RWPE1 (cell line): ENCODE results near the gene TMEM14A.

Experiments
- CTCF ChIA-PET: fragments of 350-600 bp; sonication (Branson Sonifier 250); formaldehyde crosslinking; extraction: SDS; loops from one replicate; lab custom pipeline; 2021; lab: Yijun Ruan, JAX
- POLR2A ChIA-PET: fragments of 400-600 bp; formaldehyde crosslinking; extraction: SDS; loops from one replicate; lab custom pipeline; 2020; ENCODE audit warnings: antibody characterized with exemption; ENCODE audit not compliant: low non-redundant PET; lab: Yijun Ruan, JAX
- DNase-seq: peaks from one replicate; pipeline ENCODE4 v3.0.0; 2012; ENCODE audit warnings: low spot score
- H3K27ac ChIP-seq: fragments of 450-650 bp; 2 replicates; pipeline ENCODE4 v1.5.1; 2017
- TF ChIP-seq, protein P1 (sequence below): fragments of 450-650 bp; conservative IDR thresholded peaks from 2 replicates; pipeline ENCODE4 v1.5.1; 2017; ENCODE audit warnings: low read depth, mild to moderate bottlenecking

The TMEM14A gene, protein sequence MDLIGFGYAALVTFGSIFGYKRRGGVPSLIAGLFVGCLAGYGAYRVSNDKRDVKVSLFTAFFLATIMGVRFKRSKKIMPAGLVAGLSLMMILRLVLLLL

DNA sequence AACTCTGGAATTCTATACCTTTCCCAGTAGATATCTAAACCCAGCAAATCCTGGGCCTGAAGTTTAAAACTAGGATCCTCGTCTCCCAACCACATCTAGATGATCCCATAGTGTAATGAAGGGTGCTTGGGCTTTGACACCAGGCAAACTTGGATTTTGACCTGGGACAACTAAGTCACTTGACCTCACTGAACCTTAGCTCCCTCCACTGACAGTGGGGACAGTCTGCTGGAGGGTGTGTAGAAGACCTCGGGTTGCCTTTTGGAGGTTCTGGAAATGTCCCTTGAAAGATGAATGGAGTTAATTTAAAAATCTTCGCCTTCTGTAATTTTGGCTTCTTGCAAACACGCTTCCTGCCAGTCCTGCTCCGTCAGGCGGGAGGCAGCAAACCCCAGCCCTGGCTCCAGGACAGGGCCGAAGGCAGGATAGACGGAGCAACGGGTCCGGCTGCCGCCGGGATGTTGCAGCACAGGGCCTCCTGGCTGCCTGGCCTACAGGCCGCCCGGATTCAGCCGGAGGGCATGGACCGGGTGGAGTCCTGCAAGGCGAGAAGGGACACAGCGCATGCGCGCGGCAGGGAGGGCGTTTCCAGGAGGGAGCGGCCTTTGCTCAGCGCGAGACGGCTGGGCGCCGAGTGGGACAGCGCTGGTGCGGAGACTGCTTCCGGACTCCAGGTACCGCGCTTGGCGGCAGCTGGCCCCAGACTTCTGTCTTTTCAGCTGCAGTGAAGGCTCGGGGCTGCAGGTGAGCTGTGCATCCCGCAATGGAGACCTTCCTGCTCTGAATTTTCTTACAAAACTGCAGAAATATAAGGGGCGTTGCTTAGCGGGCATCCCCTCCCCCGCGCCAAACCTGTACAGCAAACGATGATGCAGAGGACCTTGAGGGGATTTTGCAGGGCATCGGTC lies at the start of gene TMEM14A:
Gene TMEM14A, plus strand, starts transcription at position 612 of the 908 bp plus-strand sequence. CDS start 5,990 bp downstream, outside the sequence.
- peak within 1 kb of the TSS; percentile 68 for H3K27ac ChIP-seq
- TF ChIP-seq, protein P1, sequence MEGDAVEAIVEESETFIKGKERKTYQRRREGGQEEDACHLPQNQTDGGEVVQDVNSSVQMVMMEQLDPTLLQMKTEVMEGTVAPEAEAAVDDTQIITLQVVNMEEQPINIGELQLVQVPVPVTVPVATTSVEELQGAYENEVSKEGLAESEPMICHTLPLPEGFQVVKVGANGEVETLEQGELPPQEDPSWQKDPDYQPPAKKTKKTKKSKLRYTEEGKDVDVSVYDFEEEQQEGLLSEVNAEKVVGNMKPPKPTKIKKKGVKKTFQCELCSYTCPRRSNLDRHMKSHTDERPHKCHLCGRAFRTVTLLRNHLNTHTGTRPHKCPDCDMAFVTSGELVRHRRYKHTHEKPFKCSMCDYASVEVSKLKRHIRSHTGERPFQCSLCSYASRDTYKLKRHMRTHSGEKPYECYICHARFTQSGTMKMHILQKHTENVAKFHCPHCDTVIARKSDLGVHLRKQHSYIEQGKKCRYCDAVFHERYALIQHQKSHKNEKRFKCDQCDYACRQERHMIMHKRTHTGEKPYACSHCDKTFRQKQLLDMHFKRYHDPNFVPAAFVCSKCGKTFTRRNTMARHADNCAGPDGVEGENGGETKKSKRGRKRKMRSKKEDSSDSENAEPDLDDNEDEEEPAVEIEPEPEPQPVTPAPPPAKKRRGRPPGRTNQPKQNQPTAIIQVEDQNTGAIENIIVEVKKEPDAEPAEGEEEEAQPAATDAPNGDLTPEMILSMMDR: no peak
- DNase-seq: peak; percentile 96
- CTCF ChIA-PET: interaction anchor here (0.6 to 0.9 kb wide), 3 partner anchors 26 to 768 kb away, joined by 3 to 5 read pairs (median 4); no protein-coding TSS in a partner anchor
- POLR2A ChIA-PET: no interaction called here

DNA sequence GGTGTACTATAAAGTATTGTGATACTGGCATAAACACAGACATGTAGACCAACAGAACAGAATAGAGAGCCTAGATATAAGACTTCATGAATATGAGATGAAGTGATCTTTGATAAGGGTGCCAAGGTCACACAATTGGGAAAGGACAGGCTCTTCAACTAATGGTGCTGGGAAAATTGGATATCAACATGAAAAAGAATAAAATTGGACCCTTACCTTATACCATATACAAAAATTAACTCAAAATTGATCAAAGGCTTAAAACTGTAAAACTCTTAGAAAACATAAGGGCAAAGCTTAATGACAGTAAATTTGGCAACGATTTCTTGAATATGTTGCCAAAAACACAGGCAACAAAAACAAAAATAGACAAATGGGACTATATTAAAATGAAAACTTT lies 49.3 kb upstream of the TMEM14A start:
- no peak for DNase-seq
- CTCF ChIA-PET: interaction anchor here (0.6 kb wide), 1 partner anchor 132 kb away, joined by 4 read pairs; no protein-coding TSS in a partner anchor
- TF ChIP-seq, protein P1: no peak
- H3K27ac ChIP-seq: no peak overlapping the region
- POLR2A ChIA-PET: no interaction called here

DNA sequence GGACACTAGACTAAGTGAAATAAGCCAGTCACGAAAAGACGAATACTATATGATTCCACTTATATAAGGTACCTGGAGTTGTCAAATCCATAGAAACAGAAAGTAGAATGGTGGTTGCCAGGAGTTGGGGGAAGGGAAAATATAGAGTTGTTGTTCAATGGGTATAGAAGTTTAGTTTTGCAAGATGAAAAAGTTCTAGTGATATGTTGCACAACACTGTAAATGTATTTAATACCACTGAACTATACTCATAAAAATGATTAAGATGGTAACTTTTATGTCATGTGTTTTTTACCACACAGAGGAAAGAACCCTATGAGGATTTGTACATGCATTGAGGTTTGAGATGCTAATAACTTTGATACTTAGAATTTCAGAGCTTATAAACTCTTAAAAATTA lies 48.1 kb upstream of the TMEM14A start:
- no peak overlapping the region for H3K27ac ChIP-seq
- POLR2A ChIA-PET: no interaction called here
- no peak for DNase-seq
- CTCF ChIA-PET: interaction anchor here (0.5 to 0.6 kb wide), 2 partner anchors 233 to 346 kb away, joined by 3 to 4 read pairs; no protein-coding TSS in a partner anchor
- TF ChIP-seq, protein P1: no peak

DNA sequence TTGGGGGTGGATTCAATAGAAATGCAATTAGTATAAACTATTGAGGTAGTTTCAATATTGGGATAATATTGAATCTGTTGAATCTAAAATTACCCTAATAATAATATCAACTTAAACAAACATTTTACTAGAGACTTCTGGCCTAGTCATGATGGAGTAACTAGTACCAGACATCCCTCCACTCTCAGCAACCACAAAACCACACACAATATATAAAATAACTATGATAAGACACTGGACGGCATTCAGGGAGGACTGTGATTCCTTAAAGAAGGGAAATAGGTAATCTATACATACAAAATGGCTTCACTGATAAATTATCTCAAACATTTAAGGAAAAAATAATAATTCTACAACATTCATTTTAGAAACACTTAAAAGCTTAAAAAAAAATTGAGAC lies 38.9 kb upstream of the TMEM14A start:
- POLR2A ChIA-PET: no interaction called here
- H3K27ac ChIP-seq: no peak overlapping the region
- no peak for DNase-seq
- CTCF ChIA-PET: interaction anchor here (1.6 kb wide), 1 partner anchor 20 kb away, joined by 3 read pairs; no protein-coding TSS in a partner anchor
- TF ChIP-seq, protein P1: no peak

DNA sequence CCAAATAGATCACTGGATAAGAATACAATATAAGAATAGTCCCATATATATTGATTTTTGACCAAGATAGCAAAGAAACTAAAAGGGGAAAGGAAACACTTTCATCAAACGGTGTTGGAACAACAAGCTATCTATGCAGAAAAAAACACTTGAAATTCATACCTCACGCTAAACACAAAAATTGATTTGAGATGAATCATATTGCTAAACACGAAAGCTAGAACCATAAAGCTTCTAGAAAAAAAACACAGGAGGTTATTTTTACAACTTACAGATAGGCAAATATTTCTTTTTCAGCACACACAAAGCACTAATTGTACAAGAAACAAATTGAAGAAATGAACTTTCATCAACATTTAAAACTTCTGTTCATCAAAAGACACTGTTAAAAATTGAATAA lies 36.7 kb upstream of the TMEM14A start:
- ChIA-PET CTCF (interaction anchor here (0.6 to 1.7 kb wide), 4 partner anchors 17 to 234 kb away, joined by 3 to 12 read pairs (median 3); no protein-coding TSS in a partner anchor), POLR2A (no interaction called here)
- no peak for DNase-seq
- TF ChIP-seq, protein P1: no peak
- H3K27ac ChIP-seq: no peak overlapping the region

DNA sequence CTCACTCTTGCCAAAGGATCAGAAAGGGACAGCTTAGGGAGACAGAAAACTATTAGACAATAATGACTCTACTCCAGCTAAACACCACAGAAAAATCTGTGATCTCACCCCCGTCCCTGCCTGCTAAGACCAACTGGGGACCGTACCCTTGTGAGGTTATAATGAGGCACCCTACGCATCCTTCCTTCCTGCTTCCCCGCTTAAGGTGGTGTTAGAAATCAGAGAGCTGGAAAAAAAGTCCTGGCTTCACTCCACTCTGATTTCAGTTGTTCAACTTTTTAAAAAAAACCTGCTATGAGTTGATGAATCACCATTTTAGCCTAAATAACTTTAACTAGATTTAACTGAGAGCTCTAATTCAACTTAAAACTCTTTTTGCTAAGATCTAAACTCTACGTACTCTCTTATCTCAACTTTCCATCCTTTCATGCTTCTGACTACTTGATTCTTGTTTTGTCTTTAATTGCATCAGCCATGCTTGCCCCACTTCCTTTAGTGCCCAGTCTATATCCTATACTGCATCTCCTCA lies 35.8 kb upstream of the TMEM14A start:
- no peak for DNase-seq
- ChIA-PET CTCF (interaction anchor here (0.6 to 1.7 kb wide), 4 partner anchors 16 to 445 kb away, joined by 3 to 12 read pairs (median 3); no protein-coding TSS in a partner anchor), POLR2A (interaction anchor here (0.6 kb wide), 1 partner anchor 688 kb away, joined by 3 read pairs; no protein-coding TSS in a partner anchor)
- H3K27ac ChIP-seq: no peak overlapping the region
- TF ChIP-seq, protein P1: no peak
